HG03108 (cell line): ENCODE measurements around the gene NAALAD2.
A peak's percentile ranks its signal among the peaks of the same experiment; 100 is the strongest.
"Not testable (repeated sequence)": the region's sequence is repeated elsewhere in the genome, so short reads cannot be mapped to it uniquely, and the experiment has no call there.

Experiments
- ATAC-seq: cut with Tn5 transposase; IDR thresholded peaks from one replicate; pipeline ENCODE4 v1.9.1; 2021; ENCODE audit warnings: moderate library complexity; ENCODE audit not compliant: unreplicated experiment

The NAALAD2 gene

GRCh38 chr11:90189011-90189410 is 54.5 kb downstream of the NAALAD2 start:
- no peak for ATAC-seq

DNA sequence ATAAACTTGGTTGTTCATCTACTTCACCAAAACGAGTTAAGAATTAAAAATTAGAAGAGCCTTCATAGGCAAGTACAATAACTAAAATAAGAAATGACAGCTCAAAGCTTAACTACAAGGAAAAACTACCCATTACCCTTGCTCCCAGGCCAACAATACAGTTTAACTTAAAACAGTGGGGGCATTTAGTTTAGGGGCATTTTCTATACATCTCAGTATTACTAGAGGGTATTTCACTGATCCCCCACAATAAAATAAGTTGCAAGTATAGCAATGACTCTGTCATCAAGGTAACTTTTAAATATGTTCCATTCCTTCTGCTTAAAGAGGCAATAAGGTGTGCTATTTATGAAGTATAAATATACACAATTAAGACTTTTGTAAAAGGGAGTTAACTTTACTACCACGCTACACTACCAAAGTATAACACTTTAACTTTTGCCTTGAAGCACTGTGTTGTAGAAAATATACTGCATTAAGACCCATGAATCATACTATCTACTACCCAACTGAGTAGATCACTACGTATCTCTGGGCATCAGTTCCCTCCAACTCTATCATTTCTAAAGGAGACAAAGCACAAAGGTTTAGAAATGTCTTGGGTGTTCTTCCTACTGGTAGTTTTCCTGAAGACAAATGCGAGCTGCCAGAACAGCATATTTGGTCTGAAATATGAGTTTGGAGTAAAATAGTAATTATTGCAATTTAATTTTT is 58.6 kb downstream of the NAALAD2 start:
- ATAC-seq = no peak

GRCh38 chr11:90197377-90197776 is 62.9 kb downstream of the NAALAD2 start:
- ATAC-seq = no peak

- no peak for ATAC-seq
Measured at GRCh38 chr11:90202342-90202741, 67.9 kb downstream of the NAALAD2 start.

- ATAC-seq = no peak
Measured at GRCh38 chr11:90204407-90204806, 69.9 kb downstream of the NAALAD2 start.

- peak; percentile 79 for ATAC-seq
Measured at GRCh38 chr11:90204832-90205646, 70.6 kb downstream of the NAALAD2 start.

DNA sequence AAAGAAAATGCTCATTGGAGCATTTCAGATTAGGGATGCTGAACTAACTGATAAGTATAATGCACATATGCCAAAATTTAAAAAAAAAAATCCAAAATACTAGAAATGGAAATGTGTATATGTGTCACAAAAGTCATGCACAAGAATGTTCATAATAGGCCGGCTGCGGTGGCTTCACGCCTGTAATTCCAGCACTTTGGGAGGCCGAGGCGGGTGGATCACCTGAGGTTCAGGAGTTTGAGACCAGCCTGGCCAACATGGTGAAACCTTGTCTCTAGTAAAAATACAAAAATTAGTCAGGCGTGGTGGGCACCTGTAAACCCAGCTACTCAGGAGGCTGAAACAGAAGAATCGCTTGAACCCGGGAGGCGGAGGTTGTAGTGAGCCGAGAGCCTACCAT is 73.5 kb downstream of the NAALAD2 start:
- ATAC-seq = not testable (repeated sequence)

GRCh38 chr11:90208857-90209256 is 74.4 kb downstream of the NAALAD2 start:
- no peak for ATAC-seq

DNA sequence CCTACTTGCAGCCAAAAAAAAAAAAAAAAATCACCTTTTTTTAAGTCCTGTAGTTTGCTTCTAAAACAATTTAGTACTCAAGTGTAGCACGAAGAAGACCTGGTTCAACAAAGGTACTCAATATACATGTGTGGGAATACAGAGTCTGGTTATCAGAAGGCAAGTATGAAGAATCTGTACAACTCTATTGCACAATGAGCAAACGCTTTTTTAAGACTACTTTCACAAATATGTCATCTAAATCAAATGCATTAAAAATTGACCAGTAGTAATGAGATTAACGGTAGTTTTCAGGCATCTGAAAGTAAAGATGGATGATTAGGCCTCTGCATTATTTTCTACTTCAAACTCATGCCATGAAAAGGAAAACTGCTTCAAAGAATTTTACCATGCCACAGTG is 78.9 kb downstream of the NAALAD2 start:
- ATAC-seq = no peak

DNA sequence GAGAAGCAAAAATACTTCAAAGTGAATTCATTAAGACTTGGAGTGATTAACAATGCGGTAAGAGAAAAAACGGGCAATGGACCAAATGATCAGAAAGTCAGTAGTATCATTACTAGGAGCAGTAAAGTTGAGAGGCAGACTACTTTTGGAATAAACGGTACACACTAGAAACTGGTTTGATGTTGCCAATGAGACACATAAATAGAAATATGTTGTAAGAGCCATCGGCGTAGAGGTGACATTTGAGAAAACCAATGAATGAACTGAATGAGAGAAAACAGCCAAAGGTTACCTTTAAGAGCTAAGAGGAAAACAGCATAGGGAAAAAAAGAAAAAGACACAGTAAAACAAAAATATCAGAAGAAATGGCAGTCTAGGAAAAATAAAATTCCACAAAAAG is 82.1 kb downstream of the NAALAD2 start:
- no peak for ATAC-seq

DNA sequence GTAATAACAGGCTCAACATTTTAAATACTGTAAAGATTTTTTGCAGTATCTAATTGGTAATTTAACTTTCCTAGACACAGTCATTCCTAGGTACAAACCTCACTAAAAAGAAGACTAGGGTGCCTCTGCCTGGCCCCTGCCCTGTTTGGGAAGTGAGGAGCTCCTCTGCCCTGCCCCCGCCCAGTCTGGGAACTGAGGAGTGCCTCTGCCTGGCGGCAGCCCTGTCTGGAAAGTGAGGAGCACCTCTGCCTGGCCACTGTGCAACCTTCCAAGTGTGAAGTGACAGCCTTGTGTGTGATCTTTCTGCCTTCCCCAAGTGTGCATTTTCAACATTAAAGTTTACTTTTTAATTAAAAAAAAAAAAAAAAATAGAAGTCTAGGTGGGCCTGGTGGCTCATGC is 84.1 kb downstream of the NAALAD2 start:
- ATAC-seq = no peak

- ATAC-seq = no peak
Measured at GRCh38 chr11:90219438-90219837, 85.0 kb downstream of the NAALAD2 start.

GRCh38 chr11:90220391-90220790 is 85.9 kb downstream of the NAALAD2 start:
- no peak for ATAC-seq

DNA sequence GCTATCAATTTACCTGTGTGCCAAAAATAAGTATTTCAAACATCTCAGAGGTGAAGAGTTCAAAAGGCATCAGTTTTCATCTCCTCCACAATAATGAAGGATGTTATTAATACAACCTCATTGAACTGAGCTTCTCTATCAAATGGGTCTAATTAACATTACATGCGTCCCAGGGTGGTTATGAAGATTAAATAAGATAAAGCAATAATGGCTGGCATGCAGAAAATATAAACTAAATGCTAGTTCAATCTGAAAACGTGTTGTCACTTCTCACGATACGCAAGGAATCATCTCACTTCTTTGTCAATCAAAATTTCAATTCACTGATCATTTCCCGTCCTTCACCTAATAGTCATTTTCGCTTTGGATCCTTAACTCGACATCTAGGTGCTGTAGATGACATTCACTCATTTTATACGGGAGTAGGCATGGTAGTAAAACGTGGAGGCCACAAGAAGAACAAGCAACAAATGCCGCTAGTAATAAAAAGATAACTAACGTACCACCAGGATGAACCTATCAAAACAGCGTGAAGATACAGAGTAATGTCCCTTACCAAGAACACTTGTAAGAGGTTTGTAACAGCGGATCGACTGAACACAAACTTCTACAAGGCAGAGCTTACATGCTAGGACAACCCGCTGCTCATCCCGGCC is 87.5 kb downstream of the NAALAD2 start:
- ATAC-seq = peak; percentile 9

DNA sequence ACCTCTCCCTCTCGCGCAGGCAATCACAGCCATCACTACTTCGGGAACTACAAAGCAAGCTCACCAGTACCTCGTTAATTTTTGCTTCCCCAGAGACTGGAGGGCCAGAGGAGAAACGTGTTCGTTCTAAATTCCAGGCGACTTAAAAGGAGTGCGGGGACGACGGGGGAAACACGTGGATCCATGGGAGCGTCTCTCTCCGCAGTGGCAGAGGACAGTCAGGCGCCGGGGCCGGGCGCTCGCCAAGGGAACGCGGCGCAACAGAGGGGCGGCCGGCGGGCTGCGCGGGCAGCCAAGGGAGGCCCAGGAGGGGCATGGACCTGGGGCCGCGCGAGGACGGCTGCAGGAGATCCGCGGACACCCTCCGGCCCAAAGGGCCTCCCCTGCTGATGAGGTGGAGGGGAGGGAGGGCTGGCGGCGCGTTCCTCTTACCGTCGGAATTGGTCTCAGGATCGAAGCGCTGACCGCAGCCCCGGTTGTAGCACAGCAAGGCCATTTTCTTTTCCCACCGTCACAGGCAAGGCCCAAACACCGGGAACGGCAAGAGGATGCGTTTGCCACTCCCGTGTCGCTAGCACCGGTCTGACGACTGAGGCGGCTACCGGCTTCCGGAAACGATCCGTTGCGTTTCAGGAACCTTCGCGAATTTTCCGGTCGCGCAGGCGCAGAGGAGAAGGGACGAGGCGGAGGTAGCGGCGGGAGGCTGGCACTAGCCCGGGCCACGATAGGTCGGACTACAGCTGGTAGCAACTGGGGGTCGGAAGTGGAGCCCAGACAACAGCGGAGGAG is 88.2 kb downstream of the NAALAD2 start, which contains the start of gene CHORDC1:
Gene CHORDC1, minus strand, starts transcription at position 591 of the 789 bp plus-strand sequence. Its CDS starts 95 bp downstream, at position 496.
- ATAC-seq = peak; percentile 92

- no peak for ATAC-seq
Measured at GRCh38 chr11:90223248-90223585, 88.8 kb downstream of the NAALAD2 start.

- ATAC-seq = no peak
Measured at GRCh38 chr11:90228056-90228455, 93.6 kb downstream of the NAALAD2 start.

DNA sequence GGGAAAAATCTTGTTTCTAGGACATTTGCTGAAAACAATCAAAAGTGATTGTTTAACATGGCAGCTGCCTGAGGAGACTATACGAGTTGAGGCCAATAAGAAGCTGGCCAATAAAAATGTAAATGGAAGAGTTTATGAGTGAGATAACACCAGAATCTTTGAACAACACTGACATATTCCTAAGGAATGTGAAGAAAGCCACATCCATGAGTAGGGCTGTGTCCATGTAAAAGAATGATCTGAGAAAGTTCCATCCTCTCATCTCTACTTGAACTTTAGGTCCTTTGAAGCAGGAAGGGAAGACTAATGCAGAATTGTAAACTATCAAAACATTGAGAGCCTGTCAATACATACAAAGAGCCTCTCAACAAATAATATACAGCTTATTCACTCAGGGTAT is 95.3 kb downstream of the NAALAD2 start:
- ATAC-seq = no peak

DNA sequence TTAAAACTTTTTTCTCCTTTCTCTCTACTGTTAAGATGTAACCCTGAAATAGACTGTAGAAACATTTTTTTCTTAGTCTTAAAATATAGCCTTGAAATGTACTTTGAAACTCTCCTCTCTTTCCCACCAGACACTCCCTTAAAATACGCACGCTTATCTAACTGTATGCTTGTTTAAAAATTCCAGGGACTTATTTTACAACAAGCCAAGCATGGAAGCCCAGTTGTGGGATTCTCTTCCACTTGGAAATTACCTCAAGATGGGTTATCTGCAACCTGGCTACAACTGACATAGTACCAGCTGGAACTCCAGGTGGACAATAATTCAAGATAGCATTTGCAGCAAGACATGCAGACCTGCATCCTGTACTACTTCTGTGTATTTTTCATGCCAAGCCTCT is 100.5 kb downstream of the NAALAD2 start:
- ATAC-seq = no peak

DNA sequence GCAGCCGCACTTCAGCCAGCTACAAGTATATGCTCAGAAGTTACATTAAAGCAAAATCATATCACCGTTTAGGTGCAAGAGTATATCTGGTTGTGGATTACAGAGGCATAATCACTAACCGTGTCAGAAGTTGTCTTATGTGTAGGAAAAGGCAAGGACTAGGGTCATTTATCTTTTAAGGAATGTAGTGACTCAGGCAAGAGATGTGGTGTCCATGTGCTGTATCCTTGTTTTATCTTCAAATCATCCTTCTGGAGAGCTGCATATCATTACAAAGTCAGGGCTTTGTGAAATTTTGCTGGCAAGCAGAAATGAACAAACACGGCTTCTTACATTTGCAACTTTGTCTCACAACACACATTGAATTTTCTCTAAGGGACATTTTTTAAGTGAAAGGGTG is 101.1 kb downstream of the NAALAD2 start:
- no peak for ATAC-seq

GRCh38 chr11:90237004-90237403 is 102.5 kb downstream of the NAALAD2 start:
- ATAC-seq = no peak
